ENCODE measurements around the gene U2AF2. TPM values are rescaled to one million over a fixed set of nuclear protein-coding genes. Genes with fewer than 3 reads are reported as not detected.

The U2AF2 gene
- total and polyA plus RNA-seq, 2 of the 4 experiments (the other 2 are of a cell fraction) = 120 to 260 TPM

- intact Hi-C loops (cut with micrococcal nuclease) = no loop called here
- Histone ChIP-seq H3K56ac (ENCODE audit: extremely low read depth, insufficient read depth, low read length) (no peak overlapping the region), H3K27ac (ENCODE audit: insufficient read depth, low read length) (no peak overlapping the region), H3K4me2 (ENCODE audit: low read depth, low read length) (no peak overlapping the region), H2BK15ac (ENCODE audit: low read depth, low read length) (no peak overlapping the region), H3K9me1 (ENCODE audit: insufficient read depth, low read length) (peaks cover 13% of the 10 kb centered on the region), H3K79me1 (ENCODE audit: low read depth in 1 of 2, low read length in 2 of 2) (peaks cover 12 to 52% of the 10 kb centered on the region in 2 experiments), H2BK5ac (ENCODE audit: low read depth, low read length, poor library complexity, severe bottlenecking) (no peak overlapping the region), H3K27me3 (ENCODE audit: control insufficient read depth, insufficient read depth, low read length) (no peaks in the 10 kb centered on the region), H4K20me1 (ENCODE audit: insufficient read depth, low read length) (peaks cover 90% of the 10 kb centered on the region), H3K36me3 (ENCODE audit: control insufficient read depth, insufficient read depth, low read length) (peaks cover 59% of the 10 kb centered on the region), H2AK9ac (replicated peaks; ENCODE audit: low read depth, low read length, poor library complexity) (peak overlapping the region; percentile 50), H3K18ac (ENCODE audit: low read depth, low read length) (no peak overlapping the region), H3K4ac (ENCODE audit: low read depth, low read length) (no peak overlapping the region), H3K9ac (ENCODE audit: low read depth, low read length) (no peak overlapping the region), H2AK5ac (ENCODE audit: low read depth, low read length) (no peak overlapping the region), H2BK120ac (ENCODE audit: low read depth, low read length) (no peak overlapping the region), H4K8ac (ENCODE audit: low read depth in 2 of 2, low read length in 2 of 2) (no peak overlapping the region), H4K91ac (ENCODE audit: insufficient read depth, low read depth, low read length) (no peak overlapping the region), H3K4me1 (ENCODE audit: control insufficient read depth, insufficient read depth, low read length) (peaks cover 10% of the 10 kb centered on the region), H2BK20ac (ENCODE audit: low read depth, low read length) (no peak overlapping the region), H2AFZ (replicated peaks; ENCODE audit: low read length, poor library complexity) (no peak overlapping the region), H3K4me3 (ENCODE audit: insufficient read depth, low read depth, low read length) (no peak overlapping the region), H3K14ac (replicated peaks; ENCODE audit: low read depth, low read length) (no peak overlapping the region), H4K5ac (ENCODE audit: low read depth, low read length) (no peak overlapping the region), H3K9me3 (ENCODE audit: control insufficient read depth, insufficient read depth, low read length) (no peaks in the 10 kb centered on the region), H3K23ac (ENCODE audit: low read depth, low read length) (no peak overlapping the region)
- DNase-seq = no peak
- BruUV-seq (replicated peaks) = no TSS peak
- 33% methylated on average over 1 of the region's 16 CpGs; no CpG with 5 or more reads in 1 of the 2 experiments for WGBS, 2 experiments (ENCODE audit: extremely low coverage in 2 of 2, insufficient read length in 1 of 2)
- ChIA-PET POLR2A (ENCODE audit: unreplicated experiment) (no interaction called here), CTCF (no interaction called here)
- dilution Hi-C loops (cut with HindIII; ENCODE audit: low sequenced_read_pairs, unreplicated experiment) = no loop called here
- no peak for ATAC-seq (ENCODE audit: low read depth)
- no peak for TF ChIP-seq ELK1 (IDR thresholded peaks at IDR 0.05; ENCODE audit: borderline replicate concordance, low read depth, low read length)
- no peak for TF ChIP-seq POLR2A (IDR thresholded peaks at IDR 0.05; ENCODE audit: low read depth, low read length)
- no peak for TF ChIP-seq FOS (IDR thresholded peaks at IDR 0.05; ENCODE audit: low read depth, low read length)
- TF ChIP-seq SMC3 (IDR thresholded peaks at IDR 0.05; ENCODE audit: low read depth, low read length) = no peak
- TF ChIP-seq, protein P1, sequence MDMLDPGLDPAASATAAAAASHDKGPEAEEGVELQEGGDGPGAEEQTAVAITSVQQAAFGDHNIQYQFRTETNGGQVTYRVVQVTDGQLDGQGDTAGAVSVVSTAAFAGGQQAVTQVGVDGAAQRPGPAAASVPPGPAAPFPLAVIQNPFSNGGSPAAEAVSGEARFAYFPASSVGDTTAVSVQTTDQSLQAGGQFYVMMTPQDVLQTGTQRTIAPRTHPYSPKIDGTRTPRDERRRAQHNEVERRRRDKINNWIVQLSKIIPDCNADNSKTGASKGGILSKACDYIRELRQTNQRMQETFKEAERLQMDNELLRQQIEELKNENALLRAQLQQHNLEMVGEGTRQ (IDR thresholded peaks at IDR 0.05; ENCODE audit: low read depth, low read length) = no peak
- no peak for TF ChIP-seq BHLHE40 (IDR thresholded peaks at IDR 0.05; ENCODE audit: low read depth, low read length)
- no peak for TF ChIP-seq RCOR1 (IDR thresholded peaks at IDR 0.05; ENCODE audit: insufficient replicate concordance, low read length)
- no peak for TF ChIP-seq RAD21 (IDR thresholded peaks at IDR 0.05; ENCODE audit: low read length)
- TF ChIP-seq, protein P2, sequence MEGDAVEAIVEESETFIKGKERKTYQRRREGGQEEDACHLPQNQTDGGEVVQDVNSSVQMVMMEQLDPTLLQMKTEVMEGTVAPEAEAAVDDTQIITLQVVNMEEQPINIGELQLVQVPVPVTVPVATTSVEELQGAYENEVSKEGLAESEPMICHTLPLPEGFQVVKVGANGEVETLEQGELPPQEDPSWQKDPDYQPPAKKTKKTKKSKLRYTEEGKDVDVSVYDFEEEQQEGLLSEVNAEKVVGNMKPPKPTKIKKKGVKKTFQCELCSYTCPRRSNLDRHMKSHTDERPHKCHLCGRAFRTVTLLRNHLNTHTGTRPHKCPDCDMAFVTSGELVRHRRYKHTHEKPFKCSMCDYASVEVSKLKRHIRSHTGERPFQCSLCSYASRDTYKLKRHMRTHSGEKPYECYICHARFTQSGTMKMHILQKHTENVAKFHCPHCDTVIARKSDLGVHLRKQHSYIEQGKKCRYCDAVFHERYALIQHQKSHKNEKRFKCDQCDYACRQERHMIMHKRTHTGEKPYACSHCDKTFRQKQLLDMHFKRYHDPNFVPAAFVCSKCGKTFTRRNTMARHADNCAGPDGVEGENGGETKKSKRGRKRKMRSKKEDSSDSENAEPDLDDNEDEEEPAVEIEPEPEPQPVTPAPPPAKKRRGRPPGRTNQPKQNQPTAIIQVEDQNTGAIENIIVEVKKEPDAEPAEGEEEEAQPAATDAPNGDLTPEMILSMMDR (conservative IDR thresholded peaks at IDR 0.05; ENCODE audit: low read depth, low read length) = no peak
- in situ Hi-C loops (cut with MboI; ENCODE audit: low sequenced_read_pairs) = loop anchor here (25.0 kb wide), 2 partner anchors 1199 to 1524 kb away; partner anchors contain the start of genes CDC42EP5, CNOT3 and LENG9
Observed at GRCh38 chr19:55660991-55661390, 6.2 kb downstream of the U2AF2 start.
